PFSK-1 (cell line): ENCODE data around the gene TAOK1.

Experiments
- FOXP2 ChIP-seq: optimal IDR thresholded peaks from 2 replicates; pipeline ENCODE3; 2011; ENCODE audit warnings: borderline replicate concordance, control low read depth, inconsistent platforms; ENCODE audit not compliant: insufficient read depth; ENCODE audit errors: extremely low read length, extremely low read depth
- POLR2AphosphoS5 ChIP-seq: IDR thresholded peaks from 2 replicates; pipeline ENCODE4 v1.6.1; 2012; ENCODE audit warnings: low read depth, mild to moderate bottlenecking, control low read depth, low read length, moderate library complexity
- REST ChIP-seq, 2 experiments: IDR thresholded peaks; 2 replicates each; pipeline versions ENCODE4 v1.6.1 to v1.8.0; 2011 to 2012; ENCODE audit warnings: low read depth in 2 of 2, low read length in 2 of 2, control low read depth in 1 of 2, inconsistent platforms in 1 of 2, mild to moderate bottlenecking in 1 of 2, moderate library complexity in 1 of 2; ENCODE audit not compliant: insufficient read depth in 1 of 2
- SIN3A ChIP-seq: IDR thresholded peaks from 2 replicates; pipeline ENCODE4 v1.6.1; 2012; ENCODE audit warnings: mild to moderate bottlenecking, low read length, moderate library complexity, borderline replicate concordance; ENCODE audit not compliant: insufficient read depth
- TAF1 ChIP-seq: IDR thresholded peaks from 2 replicates; pipeline ENCODE4 v1.6.1; 2012; ENCODE audit warnings: low read length, control low read depth, borderline replicate concordance; ENCODE audit not compliant: insufficient read depth

Gene TAOK1

GRCh38 chr17:29483503-29483902, 93.3 kb downstream of the TAOK1 start:
- TF ChIP-seq FOXP2, result no peak
- no peak for TF ChIP-seq POLR2AphosphoS5
- TF ChIP-seq TAF1, result no peak
- no peak for TF ChIP-seq SIN3A
- no peak for TF ChIP-seq REST (IDR thresholded peaks at IDR 0.05; ENCODE audit: insufficient read depth in 1 of 2, low read depth in 2 of 2, low read length in 2 of 2)

GRCh38 chr17:29495011-29495410, 104.8 kb downstream of the TAOK1 start:
- TF ChIP-seq TAF1, result no peak

- no peak for TF ChIP-seq TAF1
- TF ChIP-seq FOXP2, result no peak
- TF ChIP-seq REST (IDR thresholded peaks at IDR 0.05; ENCODE audit: insufficient read depth in 1 of 2, low read depth in 2 of 2, low read length in 2 of 2), result no peak
- TF ChIP-seq POLR2AphosphoS5, result no peak
- no peak for TF ChIP-seq SIN3A
Observed at GRCh38 chr17:29504711-29505110, 114.5 kb downstream of the TAOK1 start.

- TF ChIP-seq FOXP2 (no peak), SIN3A (no peak), POLR2AphosphoS5 (no peak), TAF1 (no peak), REST (IDR thresholded peaks at IDR 0.05; ENCODE audit: insufficient read depth in 1 of 2, low read depth in 2 of 2, low read length in 2 of 2) (no peak)
Observed at GRCh38 chr17:29505836-29506235, 115.7 kb downstream of the TAOK1 start.

GRCh38 chr17:29510953-29511352, 120.8 kb downstream of the TAOK1 start:
- TF ChIP-seq REST (IDR thresholded peaks at IDR 0.05; ENCODE audit: insufficient read depth in 1 of 2, low read depth in 2 of 2, low read length in 2 of 2), result no peak
- no peak for TF ChIP-seq SIN3A
- no peak for TF ChIP-seq TAF1
- no peak for TF ChIP-seq FOXP2
- TF ChIP-seq POLR2AphosphoS5, result no peak

GRCh38 chr17:29514792-29515191, 124.6 kb downstream of the TAOK1 start:
- TF ChIP-seq TAF1 (no peak), SIN3A (no peak)
